Right lobe of liver (tissue), 6 donors: ENCODE measurements around the gene SOX15. TPM values are rescaled to one million over a fixed set of nuclear protein-coding genes. Genes with fewer than 3 reads are reported as not detected.
A peak's percentile ranks its signal among the peaks of the same experiment; 100 is the strongest.

ENCODE experiments used
- ATAC-seq, 4 donors: fragments of 200-7000 bp; cut with Tn5 transposase; one replicate each; pipeline ENCODE4 v1.9.1; 2020; ENCODE audit warnings: mild to moderate bottlenecking in 4 of 4, moderate library complexity in 4 of 4
- DNase-seq, 3 donors: peaks; one replicate each; pipeline ENCODE4 v3.0.0-alpha.2; 2020
- H3K27ac ChIP-seq, 3 donors: fragments of 200-600 bp; one replicate each; pipeline ENCODE4 v1.8.0; 2022
- H3K27me3 ChIP-seq, 2 donors: fragments of 200-600 bp; one replicate each; pipeline ENCODE4 v1.8.0; 2022
- H3K36me3 ChIP-seq, 4 donors: fragments of 200-600 bp; sonication (generic) in 1 of 4; one replicate each; pipeline versions ENCODE4 v1.5.1 to v1.8.0; 2017 to 2022; ENCODE audit warnings: control low read depth in 1 of 4
- H3K4me1 ChIP-seq, 4 donors: fragments of 200-600 bp; sonication (generic) in 1 of 4; one replicate each; pipeline versions ENCODE4 v1.5.1 to v1.8.0; 2017 to 2022; ENCODE audit warnings: control low read depth in 1 of 4
- H3K4me3 ChIP-seq, 3 donors: fragments of 200-600 bp; one replicate each; pipeline ENCODE4 v1.8.0; 2022
- H3K9me3 ChIP-seq, 4 donors: fragments of 200-600 bp; sonication (generic) in 1 of 4; one replicate each; pipeline versions ENCODE4 v1.5.1 to v1.8.0; 2017 to 2022; ENCODE audit warnings: control low read depth in 1 of 4
- POLR2A ChIP-seq: fragments of 450-650 bp; IDR thresholded peaks from one replicate; pipeline ENCODE4 v1.6.1; 2017; ENCODE audit warnings: antibody characterized with exemption, mild to moderate bottlenecking
- WGBS: methylation state at CpG from one replicate; pipeline ENCODE4 v1.1.6; 2018; ENCODE audit warnings: low coverage, low lambda C conversion rate; ENCODE audit not compliant: insufficient coverage; ENCODE audit errors: missing lambda C conversion rate; 5-methylcytosine and 5-hydroxymethylcytosine counted together
- intact Hi-C, 2 donors: fragments of 100-400 bp; cut with DNase I; formaldehyde crosslinking; loops; one replicate each; pipeline versions ENCODE4 v1.11.2 to v1.14.1; 2022
- total RNA-seq, 6 experiments: library from RNA; depleted of rRNA in 2 of 6; stranded (reverse); fragments of >200 nt in 2 of 6; fragmentation: NEBNext Ultra II Directional in 3 of 6; extraction: Animal tissue kit (Norgen Biotek cat#: 25700) in 3 of 6; gene quantifications; one replicate each; pipeline versions ENCODE4 v1.1.0 to v1.2.4, GENCODE V29; 2016 to 2023
- TF ChIP-seq, protein P1 (sequence below), 4 donors: fragments of 200-600 bp in 3 of 4; fragments of 450-650 bp in 1 of 4; IDR thresholded peaks; one replicate each; pipeline versions ENCODE4 v1.5.1 to v1.8.0; 2016 to 2022; ENCODE audit warnings: antibody characterized with exemption in 4 of 4, mild to moderate bottlenecking in 2 of 4
- donor health status: DM: no; HTN: yes; CAD: no.
- donor health status: DM: no; HTN: no; CAD: no.
- donor health status: DM: no; HTN: no; CAD: no.
- donor health status: DM: no; HTN: yes; CAD: no.
- donor health status: DM: no; HTN: yes; CAD: no.

The SOX15 gene
- total RNA-seq, 6 experiments from 2014 or later, result not detected

DNA sequence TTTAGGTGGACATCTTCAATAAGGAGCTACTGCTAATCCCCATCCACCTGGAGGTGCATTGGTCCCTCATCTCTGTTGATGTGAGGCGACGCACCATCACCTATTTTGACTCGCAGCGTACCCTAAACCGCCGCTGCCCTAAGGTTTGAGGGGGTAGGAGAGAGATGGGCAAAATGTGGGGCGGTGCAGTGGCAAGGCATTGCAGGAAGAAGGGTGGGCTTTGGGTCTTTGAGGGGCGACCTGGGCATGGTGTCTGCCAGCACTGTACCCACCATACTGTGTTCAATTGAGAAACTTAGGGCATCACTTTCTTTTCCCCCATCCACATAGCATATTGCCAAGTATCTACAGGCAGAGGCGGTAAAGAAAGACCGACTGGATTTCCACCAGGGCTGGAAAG, 19.5 kb downstream of the SOX15 start:
- intact Hi-C loops, result no loop called here
- Histone ChIP-seq H3K4me3 (no peak overlapping the region), H3K27me3 (no peaks in the 10 kb centered on the region), H3K36me3 (peaks cover 3 to 35% (median 17%) of the 10 kb centered on the region in 4 donors), H3K27ac (no peak overlapping the region), H3K9me3 (no peaks in the 10 kb centered on the region), H3K4me1 (peaks cover 0 to 23% (median 6%) of the 10 kb centered on the region in 4 donors)
- WGBS, result 88% methylated on average over 8 of the region's 10 CpGs
- ATAC-seq (no peak), DNase-seq (no peak)
- no peak for TF ChIP-seq POLR2A
- TF ChIP-seq, protein P1, sequence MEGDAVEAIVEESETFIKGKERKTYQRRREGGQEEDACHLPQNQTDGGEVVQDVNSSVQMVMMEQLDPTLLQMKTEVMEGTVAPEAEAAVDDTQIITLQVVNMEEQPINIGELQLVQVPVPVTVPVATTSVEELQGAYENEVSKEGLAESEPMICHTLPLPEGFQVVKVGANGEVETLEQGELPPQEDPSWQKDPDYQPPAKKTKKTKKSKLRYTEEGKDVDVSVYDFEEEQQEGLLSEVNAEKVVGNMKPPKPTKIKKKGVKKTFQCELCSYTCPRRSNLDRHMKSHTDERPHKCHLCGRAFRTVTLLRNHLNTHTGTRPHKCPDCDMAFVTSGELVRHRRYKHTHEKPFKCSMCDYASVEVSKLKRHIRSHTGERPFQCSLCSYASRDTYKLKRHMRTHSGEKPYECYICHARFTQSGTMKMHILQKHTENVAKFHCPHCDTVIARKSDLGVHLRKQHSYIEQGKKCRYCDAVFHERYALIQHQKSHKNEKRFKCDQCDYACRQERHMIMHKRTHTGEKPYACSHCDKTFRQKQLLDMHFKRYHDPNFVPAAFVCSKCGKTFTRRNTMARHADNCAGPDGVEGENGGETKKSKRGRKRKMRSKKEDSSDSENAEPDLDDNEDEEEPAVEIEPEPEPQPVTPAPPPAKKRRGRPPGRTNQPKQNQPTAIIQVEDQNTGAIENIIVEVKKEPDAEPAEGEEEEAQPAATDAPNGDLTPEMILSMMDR (IDR thresholded peaks at IDR 0.05), result no peak

DNA sequence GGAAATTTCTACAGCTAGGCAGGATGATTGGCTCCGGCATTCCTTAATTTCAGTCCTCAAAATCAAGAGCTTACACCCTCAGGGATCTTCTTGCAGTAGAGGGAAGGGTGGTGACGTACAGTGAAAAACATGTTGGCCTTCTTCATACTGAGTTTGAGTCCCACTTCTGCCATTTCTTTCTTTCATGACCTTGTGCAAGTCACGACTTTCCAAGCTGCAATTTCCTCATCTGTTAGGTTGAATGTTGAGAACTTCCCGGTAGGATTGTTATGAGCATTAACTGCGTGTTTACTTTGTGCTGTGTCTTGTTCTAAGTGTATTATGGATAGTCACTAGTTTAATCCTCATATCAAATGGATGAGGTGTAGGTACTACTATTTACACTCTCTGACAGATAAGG, 20.3 kb downstream of the SOX15 start:
- Histone ChIP-seq H3K27ac (no peak overlapping the region), H3K4me3 (no peak overlapping the region), H3K9me3 (no peaks in the 10 kb centered on the region), H3K4me1 (peaks cover 0 to 15% (median 2%) of the 10 kb centered on the region in 4 donors), H3K36me3 (peaks cover 0 to 35% (median 10%) of the 10 kb centered on the region in 4 donors), H3K27me3 (no peaks in the 10 kb centered on the region)
- DNase-seq, result no peak
- TF ChIP-seq POLR2A, result no peak
- TF ChIP-seq, protein P1 (IDR thresholded peaks at IDR 0.05), result no peak
- no peak for ATAC-seq
- intact Hi-C loops, result loop anchor here in 1 of 2 donors (10.0 kb wide), 1 partner anchor 55 kb away; no protein-coding TSS in a partner anchor
- 77% methylated on average over 4 of the region's 5 CpGs for WGBS

DNA sequence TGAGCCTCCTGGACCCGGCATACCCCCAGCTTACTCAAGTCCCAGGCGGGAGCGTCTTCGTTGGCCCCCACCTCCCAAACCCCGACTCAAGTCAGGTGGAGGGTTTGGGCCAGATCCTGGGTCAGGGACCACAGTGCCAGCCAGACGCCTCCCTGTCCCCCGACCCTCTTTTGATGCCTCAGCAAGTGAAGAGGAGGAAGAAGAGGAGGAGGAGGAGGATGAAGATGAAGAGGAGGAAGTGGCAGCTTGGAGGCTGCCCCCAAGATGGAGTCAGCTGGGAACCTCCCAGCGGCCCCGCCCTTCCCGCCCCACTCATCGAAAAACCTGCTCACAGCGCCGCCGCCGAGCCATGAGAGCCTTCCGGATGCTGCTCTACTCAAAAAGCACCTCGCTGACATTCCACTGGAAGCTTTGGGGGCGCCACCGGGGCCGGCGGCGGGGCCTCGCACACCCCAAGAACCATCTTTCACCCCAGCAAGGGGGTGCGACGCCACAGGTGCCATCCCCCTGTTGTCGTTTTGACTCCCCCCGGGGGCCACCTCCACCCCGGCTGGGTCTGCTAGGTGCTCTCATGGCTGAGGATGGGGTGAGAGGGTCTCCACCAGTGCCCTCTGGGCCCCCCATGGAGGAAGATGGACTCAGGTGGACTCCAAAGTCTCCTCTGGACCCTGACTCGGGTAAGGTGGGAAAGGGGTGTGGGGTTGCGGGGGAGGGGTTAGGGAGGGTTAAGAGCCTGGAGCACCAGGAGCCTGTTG, 26.6 kb downstream of the SOX15 start:
- TF ChIP-seq, protein P1 (IDR thresholded peaks at IDR 0.05), result no peak
- no peak for TF ChIP-seq POLR2A
- Histone ChIP-seq H3K36me3 (peaks cover 0 to 26% (median 5%) of the 10 kb centered on the region in 4 donors), H3K9me3 (no peaks in the 10 kb centered on the region), H3K27ac (no peak overlapping the region), H3K4me1 (peaks cover 0 to 29% (median 13%) of the 10 kb centered on the region in 4 donors), H3K27me3 (no peaks in the 10 kb centered on the region), H3K4me3 (peak overlapping the region in 1 of 3 donors; percentile 99)
- intact Hi-C loops, result loop anchor here (5.0 to 10.0 kb wide), 2 partner anchors 48 to 51 kb away; no protein-coding TSS in a partner anchor
- DNase-seq (peak in 1 of 3 donors; percentile 43), ATAC-seq (no peak)
- 86% methylated on average over 16 of the region's 30 CpGs for WGBS

DNA sequence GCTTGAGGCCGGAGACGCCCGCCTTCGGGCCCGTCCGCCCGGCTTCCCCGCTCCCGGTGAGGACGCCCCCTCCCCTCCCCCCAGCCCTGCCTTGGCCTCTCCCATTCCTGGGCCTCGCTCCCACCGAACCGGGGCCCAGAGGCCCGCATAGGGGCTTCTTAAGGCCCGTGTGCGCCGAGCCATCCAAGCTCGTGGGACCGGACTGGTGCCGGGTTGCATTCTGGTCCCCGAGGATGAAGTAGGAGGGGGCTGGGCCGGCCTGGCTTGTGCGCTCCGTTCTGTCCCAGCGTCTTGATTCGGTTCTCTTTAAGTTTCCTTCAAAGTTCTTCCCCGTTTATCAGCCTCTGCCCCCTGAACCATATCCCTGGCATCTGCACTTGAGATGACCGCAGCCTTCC, 27.7 kb downstream of the SOX15 start:
- Histone ChIP-seq H3K4me1 (peaks cover 0 to 30% (median 15%) of the 10 kb centered on the region in 4 donors), H3K9me3 (no peaks in the 10 kb centered on the region), H3K4me3 (peak overlapping the region; percentile 82 to 99 (median 94)), H3K36me3 (peaks cover 0 to 26% (median 5%) of the 10 kb centered on the region in 4 donors), H3K27ac (peak overlapping the region; percentile 72 to 79 (median 78)), H3K27me3 (no peaks in the 10 kb centered on the region)
- peak in 1 of 3 donors; percentile 54 for DNase-seq
- TF ChIP-seq, protein P1 (IDR thresholded peaks at IDR 0.05), result no peak
- ATAC-seq, result no peak
- intact Hi-C loops, result loop anchor here (5.0 to 10.0 kb wide), 2 partner anchors 47 to 50 kb away; no protein-coding TSS in a partner anchor
- WGBS, result under 1% methylated on average over 9 of the region's 28 CpGs
